Mucosa of descending colon (tissue), 3 donors: ENCODE results near the gene CISTR. TPM values are rescaled to one million over a fixed set of nuclear protein-coding genes. Genes with fewer than 3 reads are reported as not detected.
A peak's percentile ranks its signal among the peaks of the same experiment; 100 is the strongest.

Experiments
- ATAC-seq: fragments of 200-7000 bp; cut with Tn5 transposase; one replicate; pipeline ENCODE4 v1.9.1; 2020; ENCODE audit warnings: mild to moderate bottlenecking, moderate library complexity
- DNase-seq, 3 donors: peaks; one replicate each; pipeline ENCODE4 v3.0.0-alpha.2; 2020
- H3K36me3 ChIP-seq: fragments of 200-600 bp; one replicate; pipeline ENCODE4 v1.8.0; 2021; ENCODE audit warnings: low read depth, mild to moderate bottlenecking
- H3K4me1 ChIP-seq: fragments of 200-600 bp; one replicate; pipeline ENCODE4 v1.8.0; 2021; ENCODE audit warnings: low read depth, mild to moderate bottlenecking
- H3K4me3 ChIP-seq: fragments of 200-600 bp; one replicate; pipeline ENCODE4 v1.8.0; 2021; ENCODE audit warnings: mild to moderate bottlenecking
- H3K9me3 ChIP-seq: fragments of 200-600 bp; one replicate; pipeline ENCODE4 v1.8.0; 2021; ENCODE audit warnings: mild to moderate bottlenecking
- intact Hi-C, 2 donors: fragments of 100-400 bp; cut with DNase I in 1 of 2; cut with micrococcal nuclease in 1 of 2; formaldehyde crosslinking; loops; one replicate each; pipeline versions ENCODE4 v1.11.0 to v1.11.1; 2022; cut with DNase I, micrococcal nuclease
- long read RNA-seq, 2 donors: library from polyadenylated mRNA; unstranded; transcript quantifications; one replicate each; pipeline ENCODE4 v2.0.0, GENCODE V29; 2019 to 2021
- total RNA-seq, 3 donors: library from RNA; stranded (reverse); fragmentation: NEBNext Ultra II Directional in 2 of 3; extraction: Animal tissue kit (Norgen Biotek cat#: 25700) in 2 of 3; gene quantifications; one replicate each; pipeline versions ENCODE4 v1.2.1 to v1.2.4, GENCODE V29; 2021 to 2023
- TF ChIP-seq, protein P1 (sequence below): fragments of 200-600 bp; IDR thresholded peaks from one replicate; pipeline ENCODE4 v1.8.0; 2022; ENCODE audit warnings: antibody characterized with exemption, mild to moderate bottlenecking
- donor health status: DM: no; HTN: no; CAD: no; lungs with moderate emphysema.
- donor health status: DM: no; HTN: no; CAD: no.
- donor health status: DM: no; HTN: yes; CAD: no.

Gene CISTR
- not detected for total RNA-seq
- long read RNA-seq, donor 1 = 0 reads
- long read RNA-seq, donor 2 = 0 reads

DNA sequence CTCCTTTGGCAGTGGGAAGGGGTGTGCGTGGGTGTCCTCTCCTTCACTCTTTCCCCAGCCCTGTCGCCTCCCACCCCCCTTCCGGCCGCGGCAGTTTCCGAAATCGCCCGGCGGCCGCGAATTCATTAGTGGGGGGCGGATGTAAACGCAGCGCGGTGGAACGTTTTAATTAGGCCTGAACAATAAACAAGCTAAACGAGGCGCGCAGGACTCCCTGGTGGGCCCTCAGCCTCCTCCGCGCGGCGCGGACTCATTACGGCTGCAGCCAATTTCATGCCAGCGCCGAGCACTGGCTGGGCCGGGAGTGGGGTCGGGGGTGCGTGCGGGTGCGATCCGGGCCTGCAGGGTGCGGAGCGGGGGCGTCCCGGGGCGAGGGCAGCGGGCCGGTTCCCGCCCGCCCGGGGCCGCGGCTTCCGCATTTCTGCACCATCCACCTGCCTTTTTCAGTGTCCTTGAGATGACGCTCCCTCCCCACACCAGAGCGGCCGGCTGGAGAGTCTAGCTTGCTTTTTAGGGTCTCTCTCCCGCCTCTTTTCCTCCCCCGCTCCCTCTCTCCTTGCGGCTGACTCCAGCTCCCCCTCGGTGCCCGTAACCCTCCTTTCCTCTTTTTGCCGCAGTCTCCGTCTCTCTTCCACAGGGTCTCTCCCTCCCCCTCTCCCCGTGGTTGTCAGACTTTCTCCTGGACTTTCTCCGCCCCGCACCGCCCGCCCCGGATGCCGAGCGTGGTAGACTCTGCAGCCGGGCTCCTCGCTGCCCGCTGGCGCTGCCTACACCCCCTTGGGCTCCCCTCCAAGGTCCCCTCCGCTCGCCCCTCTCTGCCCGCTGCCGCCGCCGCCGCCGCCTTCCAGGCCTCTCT is at the start of gene CISTR:
Gene CISTR (minus strand): TSS at position 644 of the 856 bp plus-strand sequence.
- Histone ChIP-seq H3K4me1 (peaks cover 18% of the 10 kb centered on the region), H3K9me3 (no peaks in the 10 kb centered on the region), H3K36me3 (no peaks in the 10 kb centered on the region), H3K4me3 (no peak within 1 kb of the TSS)
- intact Hi-C loops = no loop called here
- TF ChIP-seq, protein P1, sequence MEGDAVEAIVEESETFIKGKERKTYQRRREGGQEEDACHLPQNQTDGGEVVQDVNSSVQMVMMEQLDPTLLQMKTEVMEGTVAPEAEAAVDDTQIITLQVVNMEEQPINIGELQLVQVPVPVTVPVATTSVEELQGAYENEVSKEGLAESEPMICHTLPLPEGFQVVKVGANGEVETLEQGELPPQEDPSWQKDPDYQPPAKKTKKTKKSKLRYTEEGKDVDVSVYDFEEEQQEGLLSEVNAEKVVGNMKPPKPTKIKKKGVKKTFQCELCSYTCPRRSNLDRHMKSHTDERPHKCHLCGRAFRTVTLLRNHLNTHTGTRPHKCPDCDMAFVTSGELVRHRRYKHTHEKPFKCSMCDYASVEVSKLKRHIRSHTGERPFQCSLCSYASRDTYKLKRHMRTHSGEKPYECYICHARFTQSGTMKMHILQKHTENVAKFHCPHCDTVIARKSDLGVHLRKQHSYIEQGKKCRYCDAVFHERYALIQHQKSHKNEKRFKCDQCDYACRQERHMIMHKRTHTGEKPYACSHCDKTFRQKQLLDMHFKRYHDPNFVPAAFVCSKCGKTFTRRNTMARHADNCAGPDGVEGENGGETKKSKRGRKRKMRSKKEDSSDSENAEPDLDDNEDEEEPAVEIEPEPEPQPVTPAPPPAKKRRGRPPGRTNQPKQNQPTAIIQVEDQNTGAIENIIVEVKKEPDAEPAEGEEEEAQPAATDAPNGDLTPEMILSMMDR = no peak
- peak; percentile 51 for ATAC-seq
- peak; percentile 31 to 67 (median 44) for DNase-seq

DNA sequence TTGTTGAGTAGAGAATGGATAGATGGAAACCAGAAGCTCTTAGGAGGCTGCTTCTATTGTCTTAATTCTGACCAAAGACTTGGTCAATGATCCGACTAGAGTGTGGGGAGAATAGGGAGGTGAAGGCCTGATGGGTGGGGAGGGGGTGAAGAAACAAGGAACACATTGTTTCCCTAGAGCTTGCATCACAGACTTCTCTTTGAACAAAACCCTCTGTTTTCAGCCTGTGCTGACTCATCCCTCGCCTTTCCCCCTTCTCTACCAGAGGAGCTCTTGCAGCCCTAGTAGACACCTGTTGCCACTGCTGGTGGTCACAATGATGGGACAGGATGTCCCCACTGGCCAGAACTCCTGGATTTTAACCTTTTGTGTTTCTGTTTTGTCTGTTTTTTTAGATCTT is 46.8 kb upstream of the CISTR start:
- no peak overlapping the region for H3K4me3 ChIP-seq
- TF ChIP-seq, protein P1 = no peak
- ATAC-seq (no peak), DNase-seq (no peak)
- intact Hi-C loops = no loop called here
- no peaks in the 10 kb centered on the region for H3K36me3 ChIP-seq
- H3K4me1 ChIP-seq = no peaks in the 10 kb centered on the region
- H3K9me3 ChIP-seq = no peaks in the 10 kb centered on the region

DNA sequence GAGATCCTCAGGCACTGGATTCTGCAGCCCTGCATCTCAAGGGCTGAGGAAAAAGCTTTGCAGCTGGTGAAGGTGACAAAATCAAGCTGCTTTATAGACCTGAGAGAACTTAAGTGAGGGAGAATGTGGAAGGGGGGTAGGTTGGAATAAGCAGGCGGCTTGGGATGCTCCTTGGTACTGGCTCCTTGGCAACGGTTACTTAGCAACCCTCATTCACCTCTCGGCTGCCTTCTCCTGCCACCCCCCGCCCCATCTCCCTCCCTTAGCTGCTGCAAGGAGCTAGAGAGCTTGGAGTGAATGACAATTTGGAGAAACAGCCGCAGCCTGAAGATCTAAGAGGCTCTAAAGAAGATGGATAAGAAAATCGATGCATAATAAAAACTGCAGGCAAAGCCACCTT is 44.1 kb upstream of the CISTR start:
- Histone ChIP-seq H3K4me1 (no peaks in the 10 kb centered on the region), H3K36me3 (no peaks in the 10 kb centered on the region), H3K9me3 (no peaks in the 10 kb centered on the region), H3K4me3 (no peak overlapping the region)
- TF ChIP-seq, protein P1 = no peak
- ATAC-seq (no peak), DNase-seq (no peak)
- intact Hi-C loops = no loop called here

DNA sequence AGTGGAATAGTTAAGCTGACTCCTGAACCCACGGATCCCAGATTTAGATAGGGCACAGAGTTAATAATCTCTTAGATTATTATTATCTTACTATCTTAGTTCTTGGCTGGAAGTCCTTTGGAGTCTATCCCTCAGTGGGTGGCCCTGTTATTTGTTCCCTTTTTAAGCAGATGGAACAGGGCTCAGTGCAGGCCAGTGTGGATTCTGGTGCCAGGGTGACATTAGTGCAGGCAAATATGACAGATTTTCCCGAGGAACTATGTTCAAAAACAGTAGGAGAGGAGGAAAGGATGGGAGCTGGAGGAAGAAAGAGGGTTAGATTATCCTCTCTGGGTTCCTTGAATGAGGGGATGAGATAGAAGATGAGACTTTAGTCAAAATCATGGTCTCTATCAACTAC is 41.4 kb upstream of the CISTR start:
- no peaks in the 10 kb centered on the region for H3K36me3 ChIP-seq

DNA sequence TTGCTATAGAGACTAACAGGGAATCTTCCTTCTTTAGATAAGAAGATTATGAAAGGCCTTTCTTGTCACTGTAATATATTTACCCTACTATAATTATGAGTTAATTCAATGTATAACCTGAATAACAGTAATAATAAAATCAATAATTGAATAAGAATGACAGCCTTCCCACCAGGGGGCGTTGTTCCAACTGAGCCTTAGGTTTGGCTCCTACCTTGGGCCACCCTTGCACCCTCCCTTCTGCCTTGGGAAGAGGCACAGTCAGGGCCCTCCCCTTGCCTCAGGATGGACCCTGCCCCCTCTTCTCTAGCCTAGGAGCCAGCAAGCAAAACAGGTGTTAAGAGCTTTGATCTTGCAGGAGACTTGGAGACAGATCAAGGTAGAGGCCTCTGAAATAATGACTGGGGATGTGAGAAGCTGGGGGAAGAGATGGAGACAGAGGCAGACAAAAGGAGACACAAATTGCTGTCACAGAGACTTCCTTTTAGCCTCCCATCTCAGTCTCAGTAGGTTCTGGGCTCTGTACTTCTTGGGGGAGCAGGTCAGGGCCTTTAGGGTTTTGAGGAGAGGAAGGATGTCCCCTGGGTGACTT is 40.1 kb upstream of the CISTR start:
- Histone ChIP-seq H3K9me3 (no peaks in the 10 kb centered on the region), H3K4me3 (no peak overlapping the region), H3K36me3 (no peaks in the 10 kb centered on the region), H3K4me1 (no peaks in the 10 kb centered on the region)
- ATAC-seq (no peak), DNase-seq (peak in 1 of 3 donors; percentile 26)
- TF ChIP-seq, protein P1 = no peak
- intact Hi-C loops = no loop called here

More for the DNA sequence above, 41.4 kb upstream of the CISTR start:
- TF ChIP-seq, protein P1 = no peak
- no peaks in the 10 kb centered on the region for H3K9me3 ChIP-seq
- no peaks in the 10 kb centered on the region for H3K4me1 ChIP-seq
- intact Hi-C loops = no loop called here
- DNase-seq = no peak
- ATAC-seq = no peak
- H3K4me3 ChIP-seq = no peak overlapping the region
